PC-9 (cell line): Measurements from ENCODE around the gene A1BG.

Experiments used
- EZH2 ChIP-seq: fragments of 200-600 bp; sonication (generic); IDR thresholded peaks from 2 replicates; pipeline ENCODE4 v1.8.0; 2017; ENCODE audit warnings: antibody characterized with exemption, low read depth
- TF ChIP-seq, protein P1 (sequence below): fragments of 200-600 bp; sonication (generic); conservative IDR thresholded peaks from 2 replicates; pipeline ENCODE4 v1.6.1; 2017; ENCODE audit warnings: mixed run types, antibody characterized with exemption, mild to moderate bottlenecking, moderate library complexity

DNA sequence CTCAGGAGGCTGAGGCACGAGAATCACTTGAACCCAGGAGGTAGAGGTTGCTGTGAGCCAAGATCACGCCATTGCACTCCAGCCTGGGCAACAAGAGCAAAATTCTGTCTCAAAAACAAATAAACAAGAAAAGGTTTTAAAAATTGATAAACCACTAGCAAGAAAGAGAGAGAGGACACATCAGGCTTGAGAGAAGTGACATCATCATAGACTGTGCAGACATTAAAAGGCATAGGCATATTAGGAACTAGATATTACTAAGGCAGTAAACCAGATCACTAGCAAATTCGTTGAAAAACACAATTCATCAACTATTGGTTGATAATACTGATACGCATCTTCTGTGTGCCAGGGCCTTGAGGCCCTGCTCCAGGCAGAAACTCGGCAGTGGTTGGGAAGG is 7.7 kb downstream of the A1BG start:
- TF ChIP-seq, protein P1, sequence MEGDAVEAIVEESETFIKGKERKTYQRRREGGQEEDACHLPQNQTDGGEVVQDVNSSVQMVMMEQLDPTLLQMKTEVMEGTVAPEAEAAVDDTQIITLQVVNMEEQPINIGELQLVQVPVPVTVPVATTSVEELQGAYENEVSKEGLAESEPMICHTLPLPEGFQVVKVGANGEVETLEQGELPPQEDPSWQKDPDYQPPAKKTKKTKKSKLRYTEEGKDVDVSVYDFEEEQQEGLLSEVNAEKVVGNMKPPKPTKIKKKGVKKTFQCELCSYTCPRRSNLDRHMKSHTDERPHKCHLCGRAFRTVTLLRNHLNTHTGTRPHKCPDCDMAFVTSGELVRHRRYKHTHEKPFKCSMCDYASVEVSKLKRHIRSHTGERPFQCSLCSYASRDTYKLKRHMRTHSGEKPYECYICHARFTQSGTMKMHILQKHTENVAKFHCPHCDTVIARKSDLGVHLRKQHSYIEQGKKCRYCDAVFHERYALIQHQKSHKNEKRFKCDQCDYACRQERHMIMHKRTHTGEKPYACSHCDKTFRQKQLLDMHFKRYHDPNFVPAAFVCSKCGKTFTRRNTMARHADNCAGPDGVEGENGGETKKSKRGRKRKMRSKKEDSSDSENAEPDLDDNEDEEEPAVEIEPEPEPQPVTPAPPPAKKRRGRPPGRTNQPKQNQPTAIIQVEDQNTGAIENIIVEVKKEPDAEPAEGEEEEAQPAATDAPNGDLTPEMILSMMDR = no peak
- no peak for TF ChIP-seq EZH2
